OCI-LY1 (cell line): ENCODE measurements around the gene PUS10.

Experiments used
- H2AFZ ChIP-seq: fragments of 200-600 bp; sonication (generic), shearing (Covaris generic); 2 replicates; pipeline ENCODE4 v1.6.0; 2014; ENCODE audit warnings: antibody characterized with exemption, mild to moderate bottlenecking, low read length
- H3F3A ChIP-seq: fragments of 200-600 bp; sonication (generic), shearing (Covaris generic); 2 replicates; pipeline ENCODE4 v1.6.0; 2014; ENCODE audit warnings: mild to moderate bottlenecking, antibody characterized with exemption, low read length, moderate library complexity; ENCODE audit not compliant: insufficient read depth
- H3K27ac ChIP-seq: fragments of 200-600 bp; sonication (generic); 2 replicates; pipeline ENCODE4 v1.5.1; 2014; ENCODE audit warnings: low read length, mixed run types, mild to moderate bottlenecking, low read depth; ENCODE audit not compliant: poor library complexity, severe bottlenecking
- H3K27me3 ChIP-seq: fragments of 200-600 bp; sonication (generic); 2 replicates; pipeline ENCODE4 v1.6.0; 2014; ENCODE audit warnings: antibody characterized with exemption, mild to moderate bottlenecking, low read length, moderate library complexity; ENCODE audit not compliant: insufficient read depth
- H3K36me3 ChIP-seq: fragments of 200-600 bp; sonication (generic); 2 replicates; pipeline ENCODE4 v1.6.1; 2014; ENCODE audit warnings: mild to moderate bottlenecking, antibody characterized with exemption, low read length, moderate library complexity, mixed read lengths; ENCODE audit not compliant: insufficient read depth
- H3K4me1 ChIP-seq: fragments of 200-600 bp; sonication (generic); 2 replicates; pipeline ENCODE4 v1.5.1; 2014; ENCODE audit warnings: mild to moderate bottlenecking, low read length, moderate library complexity; ENCODE audit not compliant: insufficient read depth, severe bottlenecking
- H3K4me2 ChIP-seq: fragments of 200-600 bp; sonication (generic), shearing (Covaris generic); 2 replicates; pipeline ENCODE4 v1.6.1; 2014; ENCODE audit warnings: low read length
- H3K4me3 ChIP-seq: fragments of 200-600 bp; sonication (generic); 2 replicates; pipeline ENCODE4 v1.5.1; 2014; ENCODE audit warnings: low read length, low read depth, mild to moderate bottlenecking, mixed read lengths; ENCODE audit not compliant: poor library complexity, severe bottlenecking
- H3K79me2 ChIP-seq: fragments of 200-600 bp; shearing (Covaris generic); 2 replicates; pipeline ENCODE4 v1.6.1; 2016; ENCODE audit warnings: mixed run types, low read length, mixed read lengths; ENCODE audit not compliant: insufficient read depth
- H3K9ac ChIP-seq: fragments of 200-600 bp; sonication (generic), shearing (Covaris generic); 2 replicates; pipeline ENCODE4 v1.6.1; 2014; ENCODE audit warnings: mild to moderate bottlenecking, low read length, mixed read lengths
- H3K9me2 ChIP-seq: fragments of 200-600 bp; sonication (generic), shearing (Covaris generic); 2 replicates; pipeline ENCODE4 v1.6.1; 2014; ENCODE audit warnings: low read depth, mild to moderate bottlenecking, low read length, mixed read lengths
- H3K9me3 ChIP-seq: fragments of 200-600 bp; shearing (Covaris generic); 2 replicates; pipeline ENCODE4 v1.6.1; 2014; ENCODE audit warnings: low read length, mixed read lengths
- H4K20me1 ChIP-seq: fragments of 200-600 bp; sonication (generic), shearing (Covaris generic); 2 replicates; pipeline ENCODE4 v1.6.0; 2016; ENCODE audit warnings: mild to moderate bottlenecking, low read length; ENCODE audit not compliant: insufficient read depth
- CTCF ChIP-seq: fragments of 200-600 bp; sonication (generic), shearing (Covaris generic); IDR thresholded peaks from 2 replicates; pipeline ENCODE4 v1.5.1; 2017; ENCODE audit warnings: mild to moderate bottlenecking, antibody characterized with exemption, low read length, moderate library complexity, mixed read lengths
- EZH2 ChIP-seq: fragments of 200-600 bp; sonication (generic), shearing (Covaris generic); IDR thresholded peaks from 2 replicates; pipeline ENCODE4 v1.8.0; 2017; ENCODE audit warnings: borderline replicate concordance, mixed run types, mild to moderate bottlenecking, antibody characterized with exemption, low read length, moderate library complexity, mixed read lengths

PUS10 gene

GRCh38 chr2:60961457-60961856 is 56.6 kb downstream of the PUS10 start:
- Histone ChIP-seq H3K9me3 (no peaks in the 10 kb centered on the region), H3K9ac (no peak overlapping the region), H4K20me1 (no peaks in the 10 kb centered on the region), H3K36me3 (no peaks in the 10 kb centered on the region), H2AFZ (no peak overlapping the region), H3K4me1 (peaks cover 20% of the 10 kb centered on the region), H3F3A (no peaks in the 10 kb centered on the region), H3K79me2 (no peaks in the 10 kb centered on the region), H3K4me3 (no peak overlapping the region), H3K9me2 (no peaks in the 10 kb centered on the region), H3K4me2 (no peak overlapping the region), H3K27ac (no peak overlapping the region), H3K27me3 (no peaks in the 10 kb centered on the region)
- TF ChIP-seq EZH2 = no peak
- TF ChIP-seq CTCF = no peak

- Histone ChIP-seq H3K27me3 (no peaks in the 10 kb centered on the region), H3K9me3 (no peaks in the 10 kb centered on the region), H3K4me3 (no peak overlapping the region), H3K36me3 (no peaks in the 10 kb centered on the region), H4K20me1 (no peaks in the 10 kb centered on the region), H3K27ac (no peak overlapping the region), H3K4me2 (no peak overlapping the region), H3K9ac (no peak overlapping the region), H3K4me1 (peaks cover 12% of the 10 kb centered on the region), H3K79me2 (no peaks in the 10 kb centered on the region), H3K9me2 (no peaks in the 10 kb centered on the region), H3F3A (no peaks in the 10 kb centered on the region), H2AFZ (no peak overlapping the region)
- TF ChIP-seq EZH2 = no peak
- TF ChIP-seq CTCF = no peak
Measured at GRCh38 chr2:60960706-60961105, 57.3 kb downstream of the PUS10 start.

- TF ChIP-seq EZH2 (no peak), CTCF (no peak)
- Histone ChIP-seq H3K9ac (no peak overlapping the region), H2AFZ (no peak overlapping the region), H3K79me2 (no peaks in the 10 kb centered on the region), H3F3A (no peaks in the 10 kb centered on the region), H4K20me1 (no peaks in the 10 kb centered on the region), H3K27ac (no peak overlapping the region), H3K36me3 (no peaks in the 10 kb centered on the region), H3K4me2 (no peak overlapping the region), H3K27me3 (no peaks in the 10 kb centered on the region), H3K4me1 (peaks cover under 1% of the 10 kb centered on the region), H3K4me3 (no peak overlapping the region), H3K9me2 (no peaks in the 10 kb centered on the region), H3K9me3 (no peaks in the 10 kb centered on the region)
Measured at GRCh38 chr2:60959501-60959900, 58.6 kb downstream of the PUS10 start.
